HG03060 (cell line): Measurements from ENCODE around the gene SAMD11.
"Not testable (repeated sequence)": the region's sequence is repeated elsewhere in the genome, so short reads cannot be mapped to it uniquely, and the experiment has no call there.

Experiments
- ATAC-seq: cut with Tn5 transposase; IDR thresholded peaks from one replicate; pipeline ENCODE4 v1.9.1; 2021; ENCODE audit warnings: low read depth, moderate number of reproducible peaks; ENCODE audit not compliant: unreplicated experiment

Gene SAMD11

GRCh38 chr1:923131-923990, at the start of gene SAMD11:
Gene SAMD11 (plus strand): TSS chr1:923923. CDS start chr1:924432, 509 bp downstream.
- no peak for ATAC-seq

GRCh38 chr1:876428-877208, 47.1 kb upstream of the SAMD11 start:
- ATAC-seq = not testable (repeated sequence)

- ATAC-seq = not testable (repeated sequence)
Observed at GRCh38 chr1:877209-877986, 46.3 kb upstream of the SAMD11 start.

GRCh38 chr1:880511-880910, 43.2 kb upstream of the SAMD11 start:
- ATAC-seq = not testable (repeated sequence)

- not testable (repeated sequence) for ATAC-seq
Observed at GRCh38 chr1:880915-881314, 42.8 kb upstream of the SAMD11 start.

GRCh38 chr1:886311-886710, 37.4 kb upstream of the SAMD11 start:
- ATAC-seq = no peak

- no peak for ATAC-seq
Observed at GRCh38 chr1:886760-887159, 37.0 kb upstream of the SAMD11 start.

GRCh38 chr1:888297-888696, 35.4 kb upstream of the SAMD11 start:
- ATAC-seq = no peak

- ATAC-seq = not testable (repeated sequence)
Observed at GRCh38 chr1:889774-890173, 33.9 kb upstream of the SAMD11 start.

- ATAC-seq = not testable (repeated sequence)
Observed at GRCh38 chr1:890234-890633, 33.5 kb upstream of the SAMD11 start.

GRCh38 chr1:890661-891060, 33.1 kb upstream of the SAMD11 start:
- no peak for ATAC-seq

GRCh38 chr1:897226-897625, 26.5 kb upstream of the SAMD11 start:
- no peak for ATAC-seq

GRCh38 chr1:897951-898350, 25.8 kb upstream of the SAMD11 start:
- ATAC-seq = not testable (repeated sequence)

GRCh38 chr1:899636-900317, 23.9 kb upstream of the SAMD11 start:
- ATAC-seq = no peak

GRCh38 chr1:901108-901859, 22.4 kb upstream of the SAMD11 start:
- ATAC-seq = no peak

GRCh38 chr1:902802-903201, 20.9 kb upstream of the SAMD11 start:
- no peak for ATAC-seq

- ATAC-seq = no peak
Observed at GRCh38 chr1:903305-903704, 20.4 kb upstream of the SAMD11 start.

- no peak for ATAC-seq
Observed at GRCh38 chr1:903721-904271, 19.9 kb upstream of the SAMD11 start.

GRCh38 chr1:904310-904950, 19.3 kb upstream of the SAMD11 start:
- ATAC-seq = no peak
